Kidney (tissue), 14 donors: ENCODE results near the gene SIMC1. TPM values are rescaled to one million over a fixed set of nuclear protein-coding genes. Genes with fewer than 3 reads are reported as not detected.
A peak's percentile ranks its signal among the peaks of the same experiment; 100 is the strongest.

ENCODE experiments used
- DNase-seq, 5 donors: peaks; one replicate each; pipeline ENCODE4 v3.0.0-alpha.2; 2013 to 2020
- FAIRE-seq: peaks from 2 replicates; lab custom pipeline; 2012; peaks lifted over from hg19 to GRCh38; lab: Jason Lieb, UNC
- H3K27ac ChIP-seq, 2 donors: one replicate each; pipeline ENCODE4 v1.7.0; 2013; ENCODE audit warnings: low read depth in 2 of 2, low read length in 2 of 2, inconsistent platforms in 1 of 2
- H3K27me3 ChIP-seq: one replicate; pipeline ENCODE4 v1.7.1; 2013; ENCODE audit warnings: low read length, inconsistent platforms; ENCODE audit not compliant: control insufficient read depth, insufficient read depth
- H3K36me3 ChIP-seq, 3 donors: one replicate each; pipeline versions ENCODE4 v1.7.0 to v1.7.1; 2013; ENCODE audit warnings: low read length in 3 of 3, control low read depth in 1 of 3, inconsistent platforms in 1 of 3; ENCODE audit not compliant: insufficient read depth in 3 of 3, control insufficient read depth in 2 of 3
- H3K4me1 ChIP-seq, 3 donors: one replicate each; pipeline versions ENCODE4 v1.7.0 to v1.7.1; 2013; ENCODE audit warnings: low read length in 3 of 3, inconsistent platforms in 1 of 3, low read depth in 1 of 3; ENCODE audit not compliant: control insufficient read depth in 2 of 3, insufficient read depth in 2 of 3
- H3K4me3 ChIP-seq, 3 donors: one replicate each; pipeline versions ENCODE4 v1.7.0 to v1.8.1; 2013; ENCODE audit warnings: low read length in 3 of 3, control low read depth in 1 of 3, inconsistent platforms in 1 of 3
- H3K9ac ChIP-seq, 3 donors: one replicate each; pipeline versions ENCODE4 v1.7.0 to v1.7.1; 2013; ENCODE audit warnings: low read length in 3 of 3, control low read depth in 1 of 3, inconsistent platforms in 1 of 3
- H3K9me3 ChIP-seq, 3 donors: one replicate each; pipeline versions ENCODE4 v1.7.0 to v1.7.1; 2013; ENCODE audit warnings: low read length in 3 of 3, control low read depth in 1 of 3, inconsistent platforms in 1 of 3; ENCODE audit not compliant: control insufficient read depth in 2 of 3, insufficient read depth in 1 of 3
- intact Hi-C: fragments of 100-400 bp; cut with DNase I; formaldehyde crosslinking; loops from one replicate; pipeline ENCODE4 v1.11.1; 2022
- polyA plus RNA-seq: library from polyadenylated mRNA; stranded (reverse); fragments of 350-450 nt; fragmentation: Illumina TruSeq; extraction: RNeasy Lipid Tissue Mini Kit (QIAGEN cat#74804); gene quantifications from one replicate; pipeline ENCODE4 v1.2.3, GENCODE V29; 2014; ENCODE audit warnings: low read depth, low replicate concordance; ENCODE audit not compliant: insufficient read depth
- total RNA-seq: library from RNA; stranded (reverse); fragmentation: NEBNext Ultra II Directional; extraction: Animal tissue kit (Norgen Biotek cat#: 25700); gene quantifications from one replicate; pipeline ENCODE4 v1.2.1, GENCODE V29; 2021
- TF ChIP-seq, protein P1 (sequence below): IDR thresholded peaks from 3 replicates; pipeline ENCODE4 v1.5.1; 2012; ENCODE audit warnings: mild to moderate bottlenecking, moderate library complexity, borderline replicate concordance; ENCODE audit not compliant: insufficient read depth; ENCODE audit errors: extremely low read depth
- donor health status: control.
- donor health status: control.
- donor health status: control.
- donor health status: control.
- donor health status: control.
- donor health status: DM: yes; HTN: yes; CAD: no.
- donor health status: Normal renal cell carcinoma (clear cell type).

SIMC1 gene
- total and polyA plus RNA-seq, 2 donors from 2014 or later, result 4.1 to 10.0 TPM

- Histone ChIP-seq H3K9me3 (no peaks in the 10 kb centered on the region), H3K9ac (no peak overlapping the region), H3K4me3 (no peak overlapping the region), H3K27me3 (no peaks in the 10 kb centered on the region), H3K4me1 (peaks cover 0 to 6% (median 0%) of the 10 kb centered on the region in 3 donors), H3K27ac (no peak overlapping the region), H3K36me3 (peaks cover 10 to 51% (median 35%) of the 10 kb centered on the region in 3 donors)
- FAIRE-seq, result no peak
- TF ChIP-seq, protein P1, sequence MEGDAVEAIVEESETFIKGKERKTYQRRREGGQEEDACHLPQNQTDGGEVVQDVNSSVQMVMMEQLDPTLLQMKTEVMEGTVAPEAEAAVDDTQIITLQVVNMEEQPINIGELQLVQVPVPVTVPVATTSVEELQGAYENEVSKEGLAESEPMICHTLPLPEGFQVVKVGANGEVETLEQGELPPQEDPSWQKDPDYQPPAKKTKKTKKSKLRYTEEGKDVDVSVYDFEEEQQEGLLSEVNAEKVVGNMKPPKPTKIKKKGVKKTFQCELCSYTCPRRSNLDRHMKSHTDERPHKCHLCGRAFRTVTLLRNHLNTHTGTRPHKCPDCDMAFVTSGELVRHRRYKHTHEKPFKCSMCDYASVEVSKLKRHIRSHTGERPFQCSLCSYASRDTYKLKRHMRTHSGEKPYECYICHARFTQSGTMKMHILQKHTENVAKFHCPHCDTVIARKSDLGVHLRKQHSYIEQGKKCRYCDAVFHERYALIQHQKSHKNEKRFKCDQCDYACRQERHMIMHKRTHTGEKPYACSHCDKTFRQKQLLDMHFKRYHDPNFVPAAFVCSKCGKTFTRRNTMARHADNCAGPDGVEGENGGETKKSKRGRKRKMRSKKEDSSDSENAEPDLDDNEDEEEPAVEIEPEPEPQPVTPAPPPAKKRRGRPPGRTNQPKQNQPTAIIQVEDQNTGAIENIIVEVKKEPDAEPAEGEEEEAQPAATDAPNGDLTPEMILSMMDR, result no peak
- intact Hi-C loops, result no loop called here
- DNase-seq, result no peak
Measured at GRCh38 chr5:176356179-176356566, 117.9 kb downstream of the SIMC1 start.

DNA sequence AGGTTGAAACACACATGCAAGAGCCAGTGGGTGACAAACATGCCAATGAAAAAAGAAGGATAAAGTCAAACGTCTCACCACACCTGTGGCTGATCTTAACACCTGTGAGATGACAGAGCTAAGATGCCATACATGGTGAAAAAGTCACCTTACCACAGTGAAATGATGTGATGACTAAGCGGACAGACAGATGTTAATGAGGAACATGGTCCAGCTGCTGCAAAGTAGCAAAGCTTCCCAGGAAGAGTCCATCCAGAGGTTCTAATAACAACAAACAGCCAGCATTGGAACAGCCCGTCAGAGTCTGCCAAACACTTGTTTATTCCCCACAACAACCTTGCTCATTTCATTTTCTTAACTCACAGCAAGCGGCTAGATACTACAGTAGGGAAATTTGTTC, 121.4 kb downstream of the SIMC1 start:
- no peak overlapping the region for H3K27ac ChIP-seq
- peaks cover 0 to 7% (median 0%) of the 10 kb centered on the region in 3 donors for H3K4me1 ChIP-seq
- DNase-seq (no peak), FAIRE-seq (no peak)
- peak overlapping the region; percentile 18 to 89 (median 69) for H3K4me3 ChIP-seq
- H3K36me3 ChIP-seq, result peaks cover 5 to 17% (median 7%) of the 10 kb centered on the region in 3 donors
- TF ChIP-seq, protein P1, result no peak
- no peaks in the 10 kb centered on the region for H3K27me3 ChIP-seq
- H3K9ac ChIP-seq, result no peak overlapping the region
- no peaks in the 10 kb centered on the region for H3K9me3 ChIP-seq
- intact Hi-C loops, result no loop called here

- intact Hi-C loops, result no loop called here
- H3K9me3 ChIP-seq, result no peaks in the 10 kb centered on the region
- TF ChIP-seq, protein P1, result no peak
- no peak for FAIRE-seq
- peak overlapping the region; percentile 33 to 83 for H3K27ac ChIP-seq
- H3K4me3 ChIP-seq, result peak overlapping the region; percentile 64 to 89 (median 79)
- H3K4me1 ChIP-seq, result peaks cover 0 to 12% (median 0%) of the 10 kb centered on the region in 3 donors
- H3K27me3 ChIP-seq, result no peaks in the 10 kb centered on the region
- peaks cover 2 to 6% (median 4%) of the 10 kb centered on the region in 3 donors for H3K36me3 ChIP-seq
- no peak for DNase-seq
- peak overlapping the region; percentile 71 to 92 (median 75) for H3K9ac ChIP-seq
Measured at GRCh38 chr5:176360894-176361436, 122.7 kb downstream of the SIMC1 start.
